Activated T-cell treated with anti-CD3 and anti-CD28 coated beads for 1 hour (primary cell): ENCODE data around the gene STX12.
"Not testable (repeated sequence)": the region's sequence is repeated elsewhere in the genome, so short reads cannot be mapped to it uniquely, and the experiment has no call there.

Experiments used
- DNase-seq: peaks from one replicate; pipeline ENCODE4 v3.0.0-alpha.2; 2020; ENCODE audit warnings: low read depth

Gene STX12

DNA sequence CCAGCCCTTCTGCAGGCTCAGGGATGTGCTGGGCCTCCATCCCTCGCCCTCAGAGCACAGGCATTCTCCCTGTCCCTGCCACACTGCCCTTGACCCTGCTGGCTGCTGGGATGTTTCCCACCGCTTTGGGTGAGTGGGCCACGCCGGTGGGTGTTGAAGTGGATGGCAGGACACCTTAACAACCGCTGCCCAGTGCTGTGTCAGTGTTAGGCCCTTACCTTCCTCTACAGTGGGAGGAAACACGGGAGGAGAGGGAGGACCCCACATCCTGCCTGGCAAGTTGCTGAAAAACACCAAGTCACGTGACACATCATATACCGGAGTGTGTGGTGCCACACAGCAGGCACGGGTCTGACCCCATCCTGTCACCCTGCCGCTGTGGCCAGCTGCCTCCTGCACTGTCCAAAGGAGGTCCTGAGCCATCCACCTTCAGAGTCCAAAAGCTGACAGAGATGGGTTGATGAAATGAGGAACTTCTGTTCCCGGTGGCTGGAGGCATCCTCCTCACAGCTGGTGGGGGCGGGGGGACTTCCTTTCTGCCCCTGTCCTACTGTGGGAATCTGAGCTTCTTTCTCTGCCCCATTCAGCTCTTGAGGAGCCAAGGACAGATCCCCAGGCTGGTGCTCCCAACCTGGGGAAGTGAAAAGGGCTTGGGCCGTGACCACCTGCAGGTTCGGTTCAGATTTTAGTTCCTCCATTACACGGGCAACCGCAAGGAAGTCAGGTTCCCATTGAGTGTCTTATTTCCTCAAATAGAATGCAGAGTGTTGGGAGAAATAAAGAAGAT is 96.1 kb downstream of the STX12 start:
- DNase-seq: peak; percentile 39

DNA sequence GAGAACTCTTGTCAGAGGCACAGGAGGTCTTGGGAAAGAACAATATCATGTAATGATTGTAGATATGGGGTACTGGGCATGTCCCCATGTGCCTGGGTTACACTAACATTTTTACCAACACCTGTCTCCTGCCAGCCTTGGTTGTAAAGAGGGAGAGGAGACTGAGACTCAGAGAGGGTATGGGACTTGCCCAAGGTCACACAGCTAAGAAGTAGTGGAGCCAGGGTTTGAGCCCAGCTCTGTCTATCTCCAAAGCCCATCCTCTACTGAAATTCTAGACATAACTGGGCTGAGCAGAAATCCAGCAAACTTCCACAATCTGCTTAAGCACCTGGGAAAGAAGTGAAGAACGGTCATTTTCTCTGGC is 96.7 kb downstream of the STX12 start:
- DNase-seq: no peak

DNA sequence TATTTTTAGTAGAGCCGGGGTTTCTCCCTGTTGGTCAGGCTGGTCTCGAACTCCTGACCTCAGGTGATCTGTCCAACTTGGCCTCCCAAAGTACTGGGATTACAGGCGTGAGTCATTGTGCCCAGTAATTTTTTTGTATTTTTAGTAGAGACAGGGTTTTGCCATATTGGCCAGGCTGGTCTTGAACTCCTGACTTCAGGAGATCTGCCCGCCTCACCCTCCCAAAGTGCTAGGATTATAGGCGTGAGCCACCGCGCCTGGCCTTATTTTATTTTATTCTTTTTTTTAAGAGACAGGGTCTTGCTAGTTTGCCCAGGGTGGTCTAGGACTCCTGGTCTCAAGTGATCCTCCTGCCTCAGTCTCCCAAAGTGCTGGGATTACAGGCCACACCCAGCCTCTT is 98.1 kb downstream of the STX12 start:
- not testable (repeated sequence) for DNase-seq

DNA sequence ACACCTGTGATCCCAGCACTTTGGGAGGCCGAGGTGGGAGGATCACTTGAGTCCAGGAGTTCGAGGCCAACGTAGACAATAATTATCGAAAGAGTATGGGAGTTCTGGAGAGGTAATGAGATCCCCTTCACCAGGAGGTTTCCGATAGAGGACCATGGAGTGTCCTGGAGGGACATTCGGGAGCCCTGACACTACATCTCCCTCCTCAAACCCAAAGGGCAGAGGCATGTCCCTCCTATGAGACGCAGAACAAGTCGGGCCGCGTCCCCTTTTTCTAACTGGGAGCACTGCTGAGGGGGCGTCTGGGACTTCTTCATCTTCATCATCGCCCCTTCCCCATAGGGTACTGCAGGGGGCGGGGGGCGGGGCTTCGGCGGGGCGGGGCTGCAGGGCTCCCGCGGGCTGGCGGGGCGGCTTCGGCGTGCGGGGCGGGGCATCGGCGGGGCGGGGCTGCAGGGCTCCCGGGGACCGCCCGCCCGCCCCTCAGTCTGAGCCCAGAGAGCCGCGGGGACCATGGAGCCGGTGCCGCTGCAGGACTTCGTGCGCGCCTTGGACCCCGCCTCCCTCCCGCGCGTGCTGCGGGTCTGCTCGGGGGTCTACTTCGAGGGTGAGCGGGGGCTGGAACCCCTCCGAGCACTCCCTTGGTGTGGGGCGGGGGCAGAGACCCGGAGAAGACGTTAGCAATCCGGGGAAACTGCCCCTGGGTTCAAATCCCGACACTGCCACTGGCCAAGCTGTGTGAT is 99.2 kb downstream of the STX12 start, which contains the start of gene THEMIS2:
Gene THEMIS2, plus strand, starts transcription at position 486 of the 743 bp plus-strand sequence. Its CDS starts 28 bp downstream, at position 514.
- peak; percentile 75 for DNase-seq

DNA sequence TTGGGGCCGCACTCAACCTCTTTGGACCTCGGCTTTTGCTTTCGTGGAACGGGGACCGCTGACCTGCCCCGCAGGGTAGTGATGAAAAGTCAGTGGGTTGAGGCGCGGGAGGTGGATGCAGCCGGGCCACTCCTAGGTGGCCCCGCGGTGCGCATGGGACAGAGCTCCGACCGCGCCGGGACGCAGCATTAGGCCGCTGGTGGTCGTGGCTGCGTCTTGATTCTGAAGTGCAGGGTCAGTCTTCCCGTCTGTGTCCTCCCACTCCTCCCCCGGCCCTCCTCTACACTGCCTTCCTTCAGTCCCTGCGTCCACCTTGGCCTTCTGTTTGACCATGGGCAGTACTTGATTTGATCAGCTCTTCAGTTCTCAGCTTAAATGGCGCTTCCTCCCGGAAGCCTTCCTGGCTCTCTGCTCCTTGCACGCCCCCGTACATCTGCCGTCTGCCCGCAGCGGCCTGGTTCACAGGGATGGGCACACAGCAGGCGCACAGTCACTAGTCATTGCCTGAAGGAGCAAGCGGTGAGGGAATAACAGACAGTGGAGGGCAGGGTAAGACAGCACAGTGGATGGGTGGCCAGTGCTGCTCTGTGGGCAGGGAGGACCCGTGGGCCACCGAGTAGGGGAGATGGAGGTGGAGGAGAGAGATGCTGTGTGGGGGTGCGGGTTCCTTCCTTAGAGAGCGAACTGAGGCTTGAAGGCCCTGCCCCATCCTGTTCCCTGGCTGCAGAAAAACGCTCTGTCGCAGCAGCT is 100.0 kb downstream of the STX12 start:
- no peak for DNase-seq

DNA sequence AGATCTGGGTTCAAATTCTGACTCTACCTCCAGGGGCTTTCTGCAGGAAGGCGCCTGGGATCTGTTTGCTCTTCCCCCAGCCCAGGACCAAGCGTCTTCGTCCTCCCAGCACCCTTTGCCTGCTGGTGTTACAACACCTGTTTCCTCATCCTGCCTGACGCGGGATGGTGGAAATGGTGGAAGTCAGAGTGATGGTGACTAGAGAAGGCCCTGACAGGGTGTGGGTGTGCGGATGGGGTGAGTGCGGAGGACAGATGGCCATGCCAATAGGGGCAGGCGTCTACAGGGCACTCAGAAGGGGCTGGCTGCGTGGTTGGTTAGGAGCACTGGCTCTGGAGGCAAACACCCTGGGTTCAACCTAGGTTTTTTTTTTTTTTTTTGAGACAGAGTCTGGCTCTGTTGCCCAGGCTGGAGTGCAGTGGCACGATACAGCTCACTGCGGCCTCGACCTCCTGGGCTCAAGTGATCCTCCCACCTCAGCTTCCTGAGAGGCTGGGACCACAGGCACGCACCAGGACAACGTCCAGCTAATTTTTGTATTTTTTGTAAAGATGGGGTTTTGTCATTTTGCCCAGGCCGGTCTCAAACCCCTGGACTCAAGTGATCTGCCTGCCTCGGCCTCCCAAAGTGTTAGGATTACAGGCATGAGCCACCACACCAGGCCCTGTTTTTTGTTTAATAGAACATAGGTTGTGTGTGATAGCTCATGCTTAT is 100.8 kb downstream of the STX12 start:
- DNase-seq: no peak
